A673 (cell line): ENCODE data around the gene SYNE1. TPM values are rescaled to one million over a fixed set of nuclear protein-coding genes. Genes with fewer than 3 reads are reported as not detected.

Experiments used
- BruUV-seq: library from RNA; stranded (reverse); fragments of 400-500 nt; replicated peaks from 2 replicates; lab custom pipeline; 2021; lab: Mats Ljungman, UMichigan
- CTCF ChIA-PET: fragments of 300-600 bp; sonication (Branson Sonifier 250); formaldehyde crosslinking; loops from one replicate; lab custom pipeline; 2022; ENCODE audit warnings: antibody characterized with exemption; lab: Charles Lee
- POLR2A ChIA-PET: fragments of 300-600 bp; sonication (Branson Sonifier 250); formaldehyde crosslinking; loops from one replicate; lab custom pipeline; 2022; ENCODE audit warnings: antibody characterized with exemption; ENCODE audit not compliant: low non-redundant PET; lab: Charles Lee
- DNase-seq: peaks from one replicate; pipeline ENCODE4 v3.0.0-alpha.2; 2015; ENCODE audit warnings: low spot score
- H3K27ac ChIP-seq: fragments of 200-600 bp; sonication (generic); 2 replicates; pipeline ENCODE4 v1.5.1; 2016; ENCODE audit warnings: mixed run types, low read depth, mild to moderate bottlenecking, mixed read lengths, antibody characterized with exemption, low read length; ENCODE audit not compliant: poor library complexity, severe bottlenecking
- H3K27me3 ChIP-seq: fragments of 200-600 bp; sonication (generic); replicated peaks from 2 replicates; pipeline ENCODE4 v1.6.1; 2017; ENCODE audit warnings: mixed run types, low read depth, mild to moderate bottlenecking, mixed read lengths, antibody characterized with exemption, low read length; ENCODE audit not compliant: insufficient read depth, poor library complexity
- H3K36me3 ChIP-seq: fragments of 200-600 bp; sonication (generic); 2 replicates; pipeline ENCODE4 v1.6.1; 2016; ENCODE audit warnings: mixed run types, mild to moderate bottlenecking, mixed read lengths, antibody characterized with exemption, low read length; ENCODE audit not compliant: insufficient read depth, poor library complexity, severe bottlenecking
- H3K4me1 ChIP-seq: fragments of 200-600 bp; sonication (generic); 2 replicates; pipeline ENCODE4 v1.6.1; 2017; ENCODE audit warnings: mixed run types, mild to moderate bottlenecking, mixed read lengths, antibody characterized with exemption, low read length; ENCODE audit not compliant: insufficient read depth, poor library complexity, severe bottlenecking
- H3K4me3 ChIP-seq: fragments of 200-600 bp; sonication (generic); 2 replicates; pipeline ENCODE4 v1.5.1; 2016; ENCODE audit warnings: low read depth, mixed run types, mild to moderate bottlenecking, mixed read lengths, low read length; ENCODE audit not compliant: poor library complexity, severe bottlenecking
- H3K9me3 ChIP-seq: fragments of 200-600 bp; sonication (generic); 2 replicates; pipeline ENCODE4 v1.6.1; 2016; ENCODE audit warnings: mixed run types, low read depth, mild to moderate bottlenecking, mixed read lengths, antibody characterized with exemption, low read length; ENCODE audit not compliant: poor library complexity, severe bottlenecking
- EZH2 ChIP-seq: fragments of 200-600 bp; sonication (generic); IDR thresholded peaks from 2 replicates; pipeline ENCODE4 v1.6.1; 2017; ENCODE audit warnings: borderline replicate concordance, low read depth, mild to moderate bottlenecking, mixed read lengths, antibody characterized with exemption, low read length; ENCODE audit not compliant: poor library complexity, severe bottlenecking
- intact Hi-C: fragments of 100-400 bp; cut with micrococcal nuclease; formaldehyde crosslinking; loops from one replicate; pipeline ENCODE4 v1.10.0; 2022; ENCODE audit not compliant: unreplicated experiment
- total RNA-seq: library from RNA; stranded (reverse); gene quantifications from 2 replicates; pipeline ENCODE4 v1.2.3, GENCODE V29; 2021
- TF ChIP-seq, protein P1 (sequence below): fragments of 300-800, 200-600 bp; sonication (generic); conservative IDR thresholded peaks from 2 replicates; pipeline ENCODE4 v1.5.1; 2017; ENCODE audit warnings: low read depth, mild to moderate bottlenecking, antibody characterized with exemption, low read length, moderate library complexity, mixed read lengths

SYNE1 gene
- total RNA-seq, 1 experiment from 2014 or later: 12.1 TPM

DNA sequence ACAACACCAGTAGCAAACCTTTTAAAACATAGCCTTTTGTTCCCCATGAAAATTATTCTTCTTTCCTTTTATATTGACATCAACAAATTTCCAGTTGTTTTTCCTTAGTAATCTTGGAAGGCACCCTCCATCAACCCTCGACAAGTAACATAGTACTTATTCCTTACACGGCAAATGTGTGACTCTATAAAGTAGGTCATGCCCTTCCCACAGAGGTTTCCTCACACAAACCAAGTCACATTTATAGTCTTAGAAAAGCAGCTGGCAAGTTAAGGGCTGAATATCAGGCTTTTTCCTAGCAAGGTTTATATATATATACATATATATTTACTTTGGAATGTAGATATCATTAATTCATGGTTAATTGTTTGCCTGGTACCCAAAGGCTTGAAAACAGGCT lies 371.5 kb downstream of the SYNE1 start:
- H3K27me3 ChIP-seq: no peaks in the 10 kb centered on the region
- H3K27ac ChIP-seq: no peak overlapping the region
- ChIA-PET CTCF (no interaction called here), POLR2A (no interaction called here)
- intact Hi-C loops: loop anchor here (2.0 to 5.0 kb wide), 2 partner anchors 589 to 833 kb away; no protein-coding TSS in a partner anchor
- peaks cover 13% of the 10 kb centered on the region for H3K4me1 ChIP-seq
- H3K36me3 ChIP-seq: no peaks in the 10 kb centered on the region
- no peak for DNase-seq
- TF ChIP-seq, protein P1, sequence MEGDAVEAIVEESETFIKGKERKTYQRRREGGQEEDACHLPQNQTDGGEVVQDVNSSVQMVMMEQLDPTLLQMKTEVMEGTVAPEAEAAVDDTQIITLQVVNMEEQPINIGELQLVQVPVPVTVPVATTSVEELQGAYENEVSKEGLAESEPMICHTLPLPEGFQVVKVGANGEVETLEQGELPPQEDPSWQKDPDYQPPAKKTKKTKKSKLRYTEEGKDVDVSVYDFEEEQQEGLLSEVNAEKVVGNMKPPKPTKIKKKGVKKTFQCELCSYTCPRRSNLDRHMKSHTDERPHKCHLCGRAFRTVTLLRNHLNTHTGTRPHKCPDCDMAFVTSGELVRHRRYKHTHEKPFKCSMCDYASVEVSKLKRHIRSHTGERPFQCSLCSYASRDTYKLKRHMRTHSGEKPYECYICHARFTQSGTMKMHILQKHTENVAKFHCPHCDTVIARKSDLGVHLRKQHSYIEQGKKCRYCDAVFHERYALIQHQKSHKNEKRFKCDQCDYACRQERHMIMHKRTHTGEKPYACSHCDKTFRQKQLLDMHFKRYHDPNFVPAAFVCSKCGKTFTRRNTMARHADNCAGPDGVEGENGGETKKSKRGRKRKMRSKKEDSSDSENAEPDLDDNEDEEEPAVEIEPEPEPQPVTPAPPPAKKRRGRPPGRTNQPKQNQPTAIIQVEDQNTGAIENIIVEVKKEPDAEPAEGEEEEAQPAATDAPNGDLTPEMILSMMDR: no peak
- TF ChIP-seq EZH2: no peak
- no peak overlapping the region for H3K4me3 ChIP-seq
- no peaks in the 10 kb centered on the region for H3K9me3 ChIP-seq
- no TSS peak for BruUV-seq

DNA sequence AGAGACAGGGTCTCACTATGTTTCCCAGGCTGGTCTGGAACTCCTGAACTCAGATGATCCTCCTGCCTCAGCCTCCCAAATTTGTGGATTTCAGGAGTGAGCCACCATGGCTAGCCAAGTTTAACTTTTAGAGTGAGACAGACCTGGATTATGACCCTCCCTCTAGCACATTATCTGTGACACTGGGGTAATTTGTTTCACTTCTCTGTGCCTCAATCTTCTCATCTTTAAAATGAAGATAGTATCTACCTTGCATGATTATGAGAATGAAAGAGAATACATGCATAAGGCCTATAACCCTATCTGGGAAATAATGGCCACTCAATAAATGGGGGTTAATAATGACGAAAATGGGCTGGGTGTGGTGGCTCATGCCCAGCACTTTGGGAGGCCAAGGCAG lies 373.6 kb downstream of the SYNE1 start:
- BruUV-seq: no TSS peak
- Histone ChIP-seq H3K4me3 (no peak overlapping the region), H3K36me3 (no peaks in the 10 kb centered on the region), H3K4me1 (no peaks in the 10 kb centered on the region), H3K27me3 (no peaks in the 10 kb centered on the region), H3K27ac (no peak overlapping the region), H3K9me3 (no peaks in the 10 kb centered on the region)
- intact Hi-C loops: no loop called here
- CTCF ChIA-PET: no interaction called here
- no peak for DNase-seq
- POLR2A ChIA-PET: no interaction called here
- TF ChIP-seq EZH2: no peak
- TF ChIP-seq, protein P1: no peak

DNA sequence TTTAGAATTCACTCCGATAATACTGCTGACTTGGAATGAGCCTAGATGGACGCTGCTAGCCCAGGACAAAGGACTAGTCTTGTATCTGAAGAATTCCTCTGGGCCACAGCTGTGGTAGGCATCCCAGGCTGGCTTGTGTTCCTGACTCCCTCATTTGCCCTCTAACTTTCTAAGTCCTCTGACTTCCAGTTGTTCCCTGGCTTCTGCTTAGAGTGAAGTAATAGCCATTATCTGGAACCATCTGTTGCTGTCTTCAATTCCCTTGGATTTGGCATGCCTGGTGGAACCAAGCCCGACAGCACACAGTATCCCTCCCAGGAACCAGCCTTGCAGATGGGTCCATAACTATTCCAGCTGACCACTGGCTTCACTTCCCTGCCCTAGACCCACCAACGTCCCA lies 376.0 kb downstream of the SYNE1 start:
- no TSS peak for BruUV-seq
- intact Hi-C loops: no loop called here
- ChIA-PET POLR2A (no interaction called here), CTCF (no interaction called here)
- H3K27ac ChIP-seq: no peak overlapping the region
- no peaks in the 10 kb centered on the region for H3K9me3 ChIP-seq
- no peak overlapping the region for H3K4me3 ChIP-seq
- no peaks in the 10 kb centered on the region for H3K36me3 ChIP-seq
- DNase-seq: no peak
- no peaks in the 10 kb centered on the region for H3K27me3 ChIP-seq
- no peaks in the 10 kb centered on the region for H3K4me1 ChIP-seq
- TF ChIP-seq EZH2: no peak
- TF ChIP-seq, protein P1: no peak
